ENCODE results near the gene SLAMF6.
"Not testable (repeated sequence)": the region's sequence is repeated elsewhere in the genome, so short reads cannot be mapped to it uniquely, and the experiment has no call there.

Gene SLAMF6

DNA sequence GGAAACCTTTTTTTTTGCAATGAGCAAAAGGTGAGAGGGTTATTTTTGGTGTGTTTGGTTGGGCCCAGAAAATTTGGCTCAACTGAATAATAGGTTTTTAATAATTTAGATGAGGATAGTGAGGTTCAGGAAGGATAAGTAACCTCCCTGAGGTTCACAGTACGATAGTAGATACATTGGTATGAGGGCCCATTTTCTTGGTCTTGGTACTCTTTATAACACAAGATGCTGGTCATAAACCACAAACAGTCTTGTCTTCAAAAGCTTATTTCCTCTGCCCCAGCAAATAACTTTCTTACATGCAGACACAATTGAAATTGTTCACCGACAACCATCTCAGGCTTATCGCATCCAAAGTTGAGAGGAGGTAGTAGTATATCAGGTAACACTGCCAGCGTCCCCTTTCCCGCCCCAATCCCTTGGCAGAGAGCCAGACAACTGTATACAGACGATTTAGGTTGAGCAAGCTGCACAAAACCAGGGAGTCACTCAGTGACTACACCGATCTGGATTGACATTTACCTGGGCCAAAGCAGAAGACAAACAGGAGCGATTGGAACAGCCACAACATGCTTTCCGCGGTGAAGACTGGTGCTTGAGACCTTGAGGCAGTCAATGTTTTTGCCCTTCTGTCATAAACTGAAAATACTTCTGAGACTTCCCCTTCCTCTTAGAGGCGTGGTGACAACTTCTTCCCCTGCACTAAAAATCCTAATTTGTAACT, at the start of gene SLAMF6:
TSS of gene SLAMF6 (minus strand) at position 634 of the 724 bp plus-strand sequence. CDS start at position 571, 63 bp downstream.
- no peak within 1 kb of the TSS for H3K4me3 ChIP-seq (ENCODE audit: low read depth, low read length)
- DNase-seq (ENCODE audit: low read depth, low spot score), result no peak
- in situ Hi-C loops (cut with HindIII; ENCODE audit: low sequenced_read_pairs), result no loop called here
- TF ChIP-seq, protein P1, sequence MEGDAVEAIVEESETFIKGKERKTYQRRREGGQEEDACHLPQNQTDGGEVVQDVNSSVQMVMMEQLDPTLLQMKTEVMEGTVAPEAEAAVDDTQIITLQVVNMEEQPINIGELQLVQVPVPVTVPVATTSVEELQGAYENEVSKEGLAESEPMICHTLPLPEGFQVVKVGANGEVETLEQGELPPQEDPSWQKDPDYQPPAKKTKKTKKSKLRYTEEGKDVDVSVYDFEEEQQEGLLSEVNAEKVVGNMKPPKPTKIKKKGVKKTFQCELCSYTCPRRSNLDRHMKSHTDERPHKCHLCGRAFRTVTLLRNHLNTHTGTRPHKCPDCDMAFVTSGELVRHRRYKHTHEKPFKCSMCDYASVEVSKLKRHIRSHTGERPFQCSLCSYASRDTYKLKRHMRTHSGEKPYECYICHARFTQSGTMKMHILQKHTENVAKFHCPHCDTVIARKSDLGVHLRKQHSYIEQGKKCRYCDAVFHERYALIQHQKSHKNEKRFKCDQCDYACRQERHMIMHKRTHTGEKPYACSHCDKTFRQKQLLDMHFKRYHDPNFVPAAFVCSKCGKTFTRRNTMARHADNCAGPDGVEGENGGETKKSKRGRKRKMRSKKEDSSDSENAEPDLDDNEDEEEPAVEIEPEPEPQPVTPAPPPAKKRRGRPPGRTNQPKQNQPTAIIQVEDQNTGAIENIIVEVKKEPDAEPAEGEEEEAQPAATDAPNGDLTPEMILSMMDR (IDR thresholded peaks at IDR 0.05; ENCODE audit: low read depth, low read length), result no peak

- no peak for DNase-seq (ENCODE audit: low read depth, low spot score)
- TF ChIP-seq, protein P1 (IDR thresholded peaks at IDR 0.05; ENCODE audit: low read depth, low read length), result no peak
- in situ Hi-C loops (cut with HindIII; ENCODE audit: low sequenced_read_pairs), result no loop called here
- H3K4me3 ChIP-seq (ENCODE audit: low read depth, low read length), result no peak overlapping the region
These were observed 47.8 kb upstream of the SLAMF6 start for GRCh38 chr1:160570840-160571239.

GRCh38 chr1:160569806-160570205, 46.8 kb upstream of the SLAMF6 start:
- DNase-seq (ENCODE audit: low read depth, low spot score), result no peak
- H3K4me3 ChIP-seq (ENCODE audit: low read depth, low read length), result no peak overlapping the region
- TF ChIP-seq, protein P1 (IDR thresholded peaks at IDR 0.05; ENCODE audit: low read depth, low read length), result no peak
- in situ Hi-C loops (cut with HindIII; ENCODE audit: low sequenced_read_pairs), result no loop called here

DNA sequence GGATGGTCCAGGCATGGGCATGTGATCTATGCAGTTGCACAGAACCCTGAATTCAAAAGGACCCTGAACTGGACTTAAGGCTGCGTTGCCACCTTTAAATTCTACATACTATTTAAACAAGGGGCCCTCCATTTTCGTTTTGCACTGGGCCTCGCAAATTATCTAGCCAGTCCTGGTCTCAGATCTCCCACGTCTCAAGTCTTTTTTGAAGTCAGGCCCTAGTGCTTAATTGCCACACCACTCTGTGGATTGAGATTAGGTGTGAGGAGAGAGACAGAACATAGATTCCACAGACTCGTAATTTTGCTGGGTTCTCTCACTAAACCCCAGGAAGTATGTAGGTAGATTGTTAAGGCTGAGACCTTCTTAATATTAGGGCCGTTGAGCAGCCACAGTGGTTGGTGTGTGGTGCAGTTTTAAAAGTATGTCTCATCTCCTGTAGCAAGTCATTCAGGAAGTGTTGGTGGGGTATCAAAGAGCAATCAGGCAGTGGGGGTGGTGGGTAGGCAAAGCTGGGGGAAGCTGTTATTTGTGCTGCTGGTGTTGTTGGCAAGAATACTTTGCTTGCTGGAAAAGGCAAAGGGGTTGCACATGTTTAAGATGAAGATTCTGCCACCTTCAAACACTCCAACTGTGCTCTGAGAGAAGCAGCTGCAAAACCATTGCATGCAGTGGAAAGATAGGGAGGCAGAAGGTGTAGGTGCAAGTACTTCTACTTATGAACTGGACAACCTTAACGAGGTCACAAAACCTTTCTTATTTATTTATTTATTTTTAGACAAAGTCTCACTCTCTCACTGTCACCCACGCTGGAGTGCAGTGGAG, 45.0 kb upstream of the SLAMF6 start:
- TF ChIP-seq, protein P1 (IDR thresholded peaks at IDR 0.05; ENCODE audit: low read depth, low read length), result no peak
- in situ Hi-C loops (cut with HindIII; ENCODE audit: low sequenced_read_pairs), result no loop called here
- H3K4me3 ChIP-seq (ENCODE audit: low read depth, low read length), result no peak overlapping the region
- no peak for DNase-seq (ENCODE audit: low read depth, low spot score)

DNA sequence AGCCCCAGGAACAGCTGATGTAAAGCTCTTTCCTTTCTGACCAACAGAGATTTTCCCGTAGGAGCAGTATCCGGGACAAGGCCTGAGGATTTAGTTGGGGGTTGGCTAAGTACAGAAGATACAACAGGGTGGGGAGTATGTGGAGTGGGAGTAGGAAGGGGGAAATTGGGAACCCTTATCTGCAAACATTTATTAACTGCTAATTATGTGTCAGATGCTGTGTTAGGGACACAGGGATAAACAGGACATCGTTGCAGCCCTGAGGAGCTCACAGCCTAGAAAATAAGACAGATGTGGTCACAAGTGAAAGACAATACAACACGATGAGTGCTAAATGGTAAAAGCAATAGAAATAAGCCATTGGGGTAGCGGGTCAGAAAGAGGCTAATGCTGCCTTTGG, 44.3 kb upstream of the SLAMF6 start:
- no peak for DNase-seq (ENCODE audit: low read depth, low spot score)
- TF ChIP-seq, protein P1 (IDR thresholded peaks at IDR 0.05; ENCODE audit: low read depth, low read length), result no peak
- in situ Hi-C loops (cut with HindIII; ENCODE audit: low sequenced_read_pairs), result no loop called here
- H3K4me3 ChIP-seq (ENCODE audit: low read depth, low read length), result no peak overlapping the region

DNA sequence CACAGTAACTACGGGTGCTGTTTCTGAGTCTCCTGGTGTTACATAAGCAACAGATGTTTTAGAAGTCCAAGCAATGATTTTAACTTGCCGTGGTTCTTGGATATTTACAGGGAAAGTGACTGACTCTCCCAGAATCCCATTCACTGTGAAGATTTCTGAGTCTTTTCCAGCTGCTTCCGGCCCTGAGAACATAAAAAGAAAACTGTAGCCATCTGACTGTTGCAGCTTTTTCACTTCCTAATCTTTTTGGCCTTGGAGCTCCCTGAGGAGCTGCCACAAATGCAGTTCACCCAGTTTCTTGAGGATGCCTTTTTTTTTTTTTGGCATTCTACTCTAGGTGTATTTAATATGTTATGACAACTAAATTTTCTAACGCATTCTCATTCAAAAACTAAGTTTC, 42.5 kb upstream of the SLAMF6 start:
- in situ Hi-C loops (cut with HindIII; ENCODE audit: low sequenced_read_pairs), result no loop called here
- no peak for DNase-seq (ENCODE audit: low read depth, low spot score)
- TF ChIP-seq, protein P1 (IDR thresholded peaks at IDR 0.05; ENCODE audit: low read depth, low read length), result no peak
- no peak overlapping the region for H3K4me3 ChIP-seq (ENCODE audit: low read depth, low read length)

- DNase-seq (ENCODE audit: low read depth, low spot score); H3K4me3 ChIP-seq (ENCODE audit: low read depth, low read length); in situ Hi-C loops (cut with HindIII; ENCODE audit: low sequenced_read_pairs): not testable (repeated sequence)
These were observed 40.2 kb upstream of the SLAMF6 start for GRCh38 chr1:160563230-160563629.

DNA sequence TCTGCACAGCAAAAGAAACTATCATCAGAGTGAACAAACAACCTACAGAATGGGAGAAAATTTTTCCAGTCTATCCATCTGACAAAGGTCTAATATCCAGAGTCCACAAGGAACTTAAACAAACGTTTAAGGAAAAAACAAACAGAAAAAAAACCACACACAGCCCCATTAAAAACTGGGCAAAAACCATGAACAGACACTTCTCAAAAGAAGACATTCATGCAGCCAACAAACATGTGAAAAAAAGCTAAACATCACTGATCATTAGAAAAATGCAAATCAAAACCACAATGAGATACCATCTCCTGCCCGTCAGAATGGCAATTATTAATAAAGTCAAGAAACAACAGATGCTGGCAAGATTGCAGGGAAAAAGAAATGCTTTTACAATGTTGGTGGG, 39.7 kb upstream of the SLAMF6 start:
- DNase-seq (ENCODE audit: low read depth, low spot score); in situ Hi-C loops (cut with HindIII; ENCODE audit: low sequenced_read_pairs); H3K4me3 ChIP-seq (ENCODE audit: low read depth, low read length): not testable (repeated sequence)

All from astrocyte of the spinal cord (primary cell).